Measurements from ENCODE around the gene KLHL25. TPM values are rescaled to one million over a fixed set of nuclear protein-coding genes. Genes with fewer than 3 reads are reported as not detected.
A peak's percentile ranks its signal among the peaks of the same experiment; 100 is the strongest.

The KLHL25 gene
- total RNA-seq, 1 experiment from 2014 or later: 18.4 TPM

DNA sequence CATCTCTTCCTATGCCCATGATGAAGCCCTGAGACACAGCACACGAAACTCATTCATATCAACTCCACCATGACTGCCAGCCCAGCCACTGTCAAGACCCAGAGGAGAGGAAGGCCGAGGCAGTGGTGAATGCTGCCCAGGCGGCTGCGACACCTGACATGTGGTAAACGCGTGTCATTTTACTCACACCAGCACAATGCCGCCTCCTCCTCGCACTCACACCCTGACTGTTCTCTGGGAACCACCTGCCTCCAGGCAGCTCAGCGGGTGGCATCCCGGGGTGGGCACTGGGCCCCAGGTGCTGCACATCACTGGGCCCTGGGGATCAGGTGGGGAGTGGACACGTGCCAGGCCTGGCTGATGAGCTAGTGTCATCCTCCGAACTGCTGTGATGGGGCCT, 21.5 kb downstream of the KLHL25 start:
- H2BK5ac ChIP-seq (ENCODE audit: insufficient read length, low read length): no peak overlapping the region
- no peak overlapping the region for H3T11ph ChIP-seq (ENCODE audit: low read length)
- no peak overlapping the region for H3K4ac ChIP-seq (ENCODE audit: low read depth, low read length)
- H2BK120ac ChIP-seq (ENCODE audit: low read depth, low read length, poor library complexity, severe bottlenecking): no peak overlapping the region
- H3K27me3 ChIP-seq (ENCODE audit: insufficient read depth, low read length): no peaks in the 10 kb centered on the region
- Mint-ChIP-seq H3K4me1 (peaks cover 18 to 20% of the 10 kb centered on the region in 2 experiments), H3K9me3 (no peaks in the 10 kb centered on the region), H3K27ac (peak overlapping the region; percentile 46 to 85 (median 80); a peak in 4 of 7 replicates), H3K27me3 (ENCODE audit: low read depth) (no peaks in the 10 kb centered on the region), H3K4me3 (no peak overlapping the region), H3K36me3 (ENCODE audit: insufficient read depth in 1 of 3, low read depth in 3 of 3) (peaks cover 17 to 28% (median 20%) of the 10 kb centered on the region in 3 experiments; a peak in 6 of 7 replicates)
- no peak overlapping the region for H3K18ac ChIP-seq (ENCODE audit: insufficient read length, low read depth, low read length)
- no peak overlapping the region for H3K9ac ChIP-seq (ENCODE audit: extremely low read depth, insufficient read length, low read length)
- H3K27ac ChIP-seq (ENCODE audit: insufficient read length, low read depth, low read length): no peak overlapping the region
- no peaks in the 10 kb centered on the region; the same call in 1 of the 2 replicates for H3K4me1 ChIP-seq (ENCODE audit: insufficient read depth, low read length)
- no peak overlapping the region for H3K4me2 ChIP-seq (ENCODE audit: insufficient read depth, insufficient read length, low read length)
- TF ChIP-seq, protein P1, sequence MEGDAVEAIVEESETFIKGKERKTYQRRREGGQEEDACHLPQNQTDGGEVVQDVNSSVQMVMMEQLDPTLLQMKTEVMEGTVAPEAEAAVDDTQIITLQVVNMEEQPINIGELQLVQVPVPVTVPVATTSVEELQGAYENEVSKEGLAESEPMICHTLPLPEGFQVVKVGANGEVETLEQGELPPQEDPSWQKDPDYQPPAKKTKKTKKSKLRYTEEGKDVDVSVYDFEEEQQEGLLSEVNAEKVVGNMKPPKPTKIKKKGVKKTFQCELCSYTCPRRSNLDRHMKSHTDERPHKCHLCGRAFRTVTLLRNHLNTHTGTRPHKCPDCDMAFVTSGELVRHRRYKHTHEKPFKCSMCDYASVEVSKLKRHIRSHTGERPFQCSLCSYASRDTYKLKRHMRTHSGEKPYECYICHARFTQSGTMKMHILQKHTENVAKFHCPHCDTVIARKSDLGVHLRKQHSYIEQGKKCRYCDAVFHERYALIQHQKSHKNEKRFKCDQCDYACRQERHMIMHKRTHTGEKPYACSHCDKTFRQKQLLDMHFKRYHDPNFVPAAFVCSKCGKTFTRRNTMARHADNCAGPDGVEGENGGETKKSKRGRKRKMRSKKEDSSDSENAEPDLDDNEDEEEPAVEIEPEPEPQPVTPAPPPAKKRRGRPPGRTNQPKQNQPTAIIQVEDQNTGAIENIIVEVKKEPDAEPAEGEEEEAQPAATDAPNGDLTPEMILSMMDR (conservative IDR thresholded peaks at IDR 0.05): no peak
- H3K56ac ChIP-seq (ENCODE audit: insufficient read length, low read depth, low read length): no peak overlapping the region
- H3K23me2 ChIP-seq (ENCODE audit: insufficient read length, low read depth, low read length, poor library complexity, severe bottlenecking): no peaks in the 10 kb centered on the region
- no peak overlapping the region for H3K14ac ChIP-seq (ENCODE audit: insufficient read depth, low read length)
- no peak overlapping the region for H4K5ac ChIP-seq (ENCODE audit: insufficient read length, low read depth, low read length)
- no peak overlapping the region for H3K23ac ChIP-seq (ENCODE audit: insufficient read length, low read depth, low read length)
- no peak overlapping the region for H2AFZ ChIP-seq (ENCODE audit: low read length)
- H4K8ac ChIP-seq (replicated peaks; ENCODE audit: insufficient read length, low read depth, low read length): no peak overlapping the region
- peaks cover 25% of the 10 kb centered on the region for H3K79me2 ChIP-seq (ENCODE audit: insufficient read depth, low read length)
- peaks cover 19% of the 10 kb centered on the region for H3K79me1 ChIP-seq (ENCODE audit: insufficient read depth, low read depth, low read length, poor library complexity, severe bottlenecking)
- H2BK20ac ChIP-seq (ENCODE audit: low read depth, low read length, poor library complexity, severe bottlenecking): no peak overlapping the region
- H2BK12ac ChIP-seq (ENCODE audit: insufficient read length, low read depth, low read length): no peak overlapping the region
- no peak overlapping the region for H4K91ac ChIP-seq (ENCODE audit: insufficient read length, low read depth, low read length)
- no peak overlapping the region for H2AK5ac ChIP-seq (ENCODE audit: insufficient read length, low read length)
- no peak for DNase-seq
- no CpG with 5 or more reads among the region's 12 CpGs for WGBS (ENCODE audit: extremely low coverage, insufficient read length, low lambda C conversion rate)
- no peak overlapping the region for H2BK15ac ChIP-seq (ENCODE audit: low read depth, low read length)
- H3K9me3 ChIP-seq (ENCODE audit: control insufficient read depth, low read depth, low read length): no peaks in the 10 kb centered on the region
- H4K20me1 ChIP-seq (ENCODE audit: control insufficient read depth, insufficient read depth, insufficient read length): no peaks in the 10 kb centered on the region
